SK-N-MC (cell line): Measurements from ENCODE around the gene FAM118A.

Experiments
- EZH2 ChIP-seq: fragments of 200-600 bp; sonication (generic); IDR thresholded peaks from one replicate; pipeline ENCODE4 v1.6.1; 2017; ENCODE audit warnings: antibody characterized with exemption
- FOXP2 ChIP-seq: optimal IDR thresholded peaks from 2 replicates; pipeline ENCODE3; 2011; ENCODE audit warnings: mild to moderate bottlenecking, moderate library complexity; ENCODE audit not compliant: insufficient read depth; ENCODE audit errors: extremely low read length, control extremely low read depth
- POLR2AphosphoS5 ChIP-seq: IDR thresholded peaks from 2 replicates; pipeline ENCODE4 v1.6.1; 2012; ENCODE audit warnings: mild to moderate bottlenecking, low read depth, low read length, borderline replicate concordance

GRCh38 chr22:45381348-45381747, 71.6 kb downstream of the FAM118A start:
- no peak for TF ChIP-seq POLR2AphosphoS5
- no peak for TF ChIP-seq EZH2
- no peak for TF ChIP-seq FOXP2
